CD4-positive, alpha-beta T cell treated with Interleukin-15 for 4 hours (primary cell): ENCODE measurements around the gene CLN6.
"Not testable (repeated sequence)": the region's sequence is repeated elsewhere in the genome, so short reads cannot be mapped to it uniquely, and the experiment has no call there.

Experiments used
- DNase-seq: peaks from one replicate; pipeline ENCODE4 v3.0.0-alpha.2; 2020; ENCODE audit warnings: low spot score

Gene CLN6

DNA sequence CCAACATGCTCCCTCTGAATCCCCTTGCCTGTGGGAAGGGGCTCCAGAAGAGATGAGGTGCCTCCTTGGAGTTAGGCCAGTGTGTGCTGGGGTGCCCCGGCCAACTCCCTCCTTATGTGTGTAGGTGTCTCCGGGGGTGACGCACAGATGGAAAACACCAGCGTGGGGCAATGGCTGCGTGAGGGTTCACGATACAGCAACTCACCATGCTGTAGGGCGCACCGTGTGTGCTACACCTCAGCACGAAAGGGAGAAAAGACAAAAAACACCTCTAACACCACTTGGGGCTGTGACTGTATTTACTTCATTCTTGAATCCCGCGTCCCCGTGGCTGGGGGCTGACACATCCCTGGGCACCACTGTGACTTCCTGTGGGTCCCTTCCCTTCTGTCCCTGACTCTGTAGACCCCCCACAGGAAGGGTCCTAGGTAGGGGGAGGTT is 22.8 kb downstream of the CLN6 start:
- no peak for DNase-seq

DNA sequence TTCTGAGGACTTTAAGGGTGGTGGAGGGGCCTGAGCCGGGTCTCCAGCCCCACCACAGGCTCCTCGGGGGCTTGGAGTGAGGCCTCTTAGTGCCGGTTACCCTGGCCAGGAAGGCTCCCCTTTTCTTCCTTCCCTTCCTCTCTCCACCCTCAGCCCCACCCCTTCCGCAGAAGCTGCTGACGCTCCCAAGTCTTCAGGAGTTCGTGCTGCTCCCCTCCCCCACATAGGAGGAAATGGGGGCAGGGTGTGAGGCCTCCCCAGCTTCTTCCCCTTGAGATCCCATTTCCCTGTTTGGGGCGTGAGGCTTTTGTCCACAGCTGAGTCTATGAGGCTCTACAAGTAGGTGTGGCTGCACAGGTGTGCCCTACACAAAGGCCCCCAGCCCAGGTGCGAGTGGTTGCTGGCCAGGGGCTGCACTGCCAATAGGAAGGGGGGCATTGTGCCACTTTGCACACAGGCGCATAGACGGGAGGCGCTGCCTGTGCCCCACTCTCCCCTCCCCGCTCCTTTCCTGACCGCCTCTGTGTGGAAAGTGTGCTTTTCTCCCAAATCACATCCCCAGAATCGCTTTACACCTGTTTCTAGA is 23.5 kb downstream of the CLN6 start:
- DNase-seq: no peak

GRCh38 chr15:68205558-68205944 is 24.0 kb downstream of the CLN6 start:
- no peak for DNase-seq

DNA sequence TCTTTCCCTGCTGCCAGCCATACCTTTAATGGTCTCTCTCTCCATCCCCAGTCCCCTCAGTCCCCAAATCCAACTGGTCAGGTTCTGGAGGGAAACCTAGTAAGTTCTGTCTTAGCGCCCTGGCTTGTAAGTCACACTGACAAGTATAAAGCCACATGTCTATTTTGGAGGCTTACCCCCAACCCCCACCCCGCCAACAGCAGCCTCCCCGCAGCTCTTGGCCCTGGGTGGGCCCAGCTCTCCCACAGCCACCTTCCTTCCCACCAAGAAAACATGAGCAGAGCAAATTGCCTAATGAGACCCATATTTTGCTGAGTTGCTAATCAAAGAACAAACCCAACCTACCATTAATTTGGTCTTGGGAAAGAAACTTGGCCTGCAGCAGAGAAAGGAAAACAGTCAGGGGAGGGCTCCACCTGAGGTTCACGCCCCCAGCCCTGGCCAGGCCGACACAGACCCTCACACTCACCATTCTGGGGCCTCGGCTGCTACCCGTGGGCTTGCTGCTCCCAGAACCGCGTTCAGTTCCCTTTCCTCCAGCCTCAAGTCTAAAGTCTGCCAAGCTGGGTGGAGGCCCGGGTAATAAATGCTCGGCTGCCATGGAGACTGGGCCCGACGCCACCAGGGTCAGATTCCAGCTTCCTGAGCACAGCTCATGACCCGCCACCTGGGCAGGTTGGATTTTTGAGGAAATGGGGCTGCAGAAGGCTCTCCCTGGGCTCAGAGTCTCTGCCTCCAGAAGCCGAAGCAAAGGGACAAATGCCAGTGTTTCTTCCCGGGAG is 24.6 kb downstream of the CLN6 start, which contains the start of gene CALML4:
CALML4 (minus strand) TSS at position 557 of the 782 bp plus-strand sequence; CDS start at position 472, 85 bp downstream.
- no peak for DNase-seq

- no peak for DNase-seq
Measured at GRCh38 chr15:68204361-68204760, 25.2 kb downstream of the CLN6 start.

DNA sequence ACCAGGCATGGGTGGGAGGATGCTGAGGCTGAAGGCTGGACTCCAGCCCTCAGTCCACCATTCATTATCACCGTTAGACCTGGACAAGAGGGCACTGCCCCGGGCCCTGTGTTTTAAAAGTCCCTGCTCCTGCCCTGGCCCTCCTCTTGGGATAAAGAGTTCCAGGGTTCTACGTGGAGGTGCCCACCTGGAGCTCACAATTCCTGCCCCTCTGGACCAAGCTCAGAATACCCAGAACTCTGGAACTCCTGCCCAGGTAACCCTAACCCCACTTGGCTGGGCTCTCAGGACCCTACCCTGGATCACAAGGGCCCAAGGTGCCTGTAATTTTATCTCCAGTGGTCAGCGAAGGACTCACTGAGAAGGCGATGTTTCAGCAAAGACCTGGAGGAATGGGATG is 25.6 kb downstream of the CLN6 start:
- no peak for DNase-seq

DNA sequence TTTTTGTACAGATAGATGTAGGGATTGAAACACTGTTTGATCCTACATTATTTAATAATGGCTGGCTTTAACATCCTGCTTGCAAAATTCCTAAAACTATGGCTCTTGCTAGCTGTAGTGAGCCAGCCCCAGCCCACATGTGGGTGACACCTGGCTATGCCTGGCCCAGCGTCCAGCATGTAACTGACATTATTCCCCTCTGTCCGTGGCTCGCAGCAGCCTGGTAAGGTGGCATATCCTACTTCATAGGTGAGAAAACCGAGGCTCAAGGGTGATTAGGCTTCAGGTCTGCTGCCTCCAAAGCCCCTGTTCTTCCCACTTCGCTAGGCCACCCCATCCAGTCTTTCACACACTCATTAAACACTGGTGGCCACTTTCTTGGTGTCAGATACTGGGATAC is 26.0 kb downstream of the CLN6 start:
- DNase-seq: no peak

DNA sequence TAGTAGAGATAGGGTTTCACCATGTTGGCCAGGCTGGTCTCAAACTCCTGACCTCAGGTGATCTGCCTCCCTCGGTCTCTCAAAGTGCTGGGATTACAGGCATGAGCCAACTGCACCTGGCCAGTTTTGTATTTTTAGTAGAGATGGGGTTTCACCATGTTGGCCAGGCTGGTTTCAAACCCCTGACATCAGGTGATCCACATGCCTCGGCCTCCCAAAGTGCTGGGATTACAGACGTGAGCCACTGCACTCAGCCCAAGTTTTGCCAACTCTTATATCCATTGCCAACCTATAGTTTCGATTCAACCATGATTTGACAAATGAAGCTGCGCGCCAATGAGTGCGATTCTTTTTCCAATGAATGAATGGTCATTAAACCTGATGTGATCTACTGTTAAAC is 26.5 kb downstream of the CLN6 start:
- DNase-seq: not testable (repeated sequence)

- no peak for DNase-seq
Measured at GRCh38 chr15:68201879-68202261, 27.7 kb downstream of the CLN6 start.

GRCh38 chr15:68201153-68201878 is 28.2 kb downstream of the CLN6 start:
- DNase-seq: no peak

GRCh38 chr15:68200016-68200861 is 29.3 kb downstream of the CLN6 start:
- no peak for DNase-seq

GRCh38 chr15:68199340-68199739 is 30.2 kb downstream of the CLN6 start:
- no peak for DNase-seq

DNA sequence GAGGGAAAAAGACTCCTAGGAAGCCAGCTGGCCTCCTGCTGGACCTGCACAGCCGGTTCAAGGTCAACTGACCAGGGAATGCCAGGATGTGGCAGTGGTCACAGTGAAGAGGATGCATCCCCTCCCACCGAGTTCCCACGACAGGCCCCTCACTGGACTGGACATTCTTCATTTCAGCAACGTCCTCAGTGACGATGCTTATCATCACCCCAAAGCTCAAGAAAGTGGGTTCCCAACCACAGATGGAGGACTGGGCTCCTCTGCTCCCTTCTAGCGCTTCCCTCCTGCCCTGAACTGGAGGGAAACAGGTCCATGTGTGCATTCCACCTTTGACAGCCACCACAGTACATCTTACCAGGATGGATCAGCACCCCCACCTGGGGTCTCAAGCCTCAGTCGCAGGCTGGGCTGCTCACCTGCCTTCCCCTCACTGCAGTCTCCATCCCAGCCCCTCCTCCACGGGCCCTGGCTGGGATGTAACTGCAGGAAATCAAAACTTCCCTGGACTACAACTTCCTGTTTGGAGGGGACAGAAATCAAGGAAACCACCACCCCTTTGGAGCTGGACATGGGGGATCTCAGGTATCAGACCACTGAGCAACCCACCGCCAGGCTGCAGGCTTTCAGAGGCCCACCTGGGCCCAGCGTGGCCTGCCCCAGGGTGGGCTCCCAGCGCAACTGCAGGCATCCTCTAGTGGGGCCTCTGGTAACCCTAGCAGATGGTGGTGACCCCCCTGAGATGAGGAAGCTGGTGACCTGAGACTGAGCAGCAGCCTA is 31.7 kb downstream of the CLN6 start:
- no peak for DNase-seq

- DNase-seq: no peak
Measured at GRCh38 chr15:68197170-68197492, 32.4 kb downstream of the CLN6 start.

DNA sequence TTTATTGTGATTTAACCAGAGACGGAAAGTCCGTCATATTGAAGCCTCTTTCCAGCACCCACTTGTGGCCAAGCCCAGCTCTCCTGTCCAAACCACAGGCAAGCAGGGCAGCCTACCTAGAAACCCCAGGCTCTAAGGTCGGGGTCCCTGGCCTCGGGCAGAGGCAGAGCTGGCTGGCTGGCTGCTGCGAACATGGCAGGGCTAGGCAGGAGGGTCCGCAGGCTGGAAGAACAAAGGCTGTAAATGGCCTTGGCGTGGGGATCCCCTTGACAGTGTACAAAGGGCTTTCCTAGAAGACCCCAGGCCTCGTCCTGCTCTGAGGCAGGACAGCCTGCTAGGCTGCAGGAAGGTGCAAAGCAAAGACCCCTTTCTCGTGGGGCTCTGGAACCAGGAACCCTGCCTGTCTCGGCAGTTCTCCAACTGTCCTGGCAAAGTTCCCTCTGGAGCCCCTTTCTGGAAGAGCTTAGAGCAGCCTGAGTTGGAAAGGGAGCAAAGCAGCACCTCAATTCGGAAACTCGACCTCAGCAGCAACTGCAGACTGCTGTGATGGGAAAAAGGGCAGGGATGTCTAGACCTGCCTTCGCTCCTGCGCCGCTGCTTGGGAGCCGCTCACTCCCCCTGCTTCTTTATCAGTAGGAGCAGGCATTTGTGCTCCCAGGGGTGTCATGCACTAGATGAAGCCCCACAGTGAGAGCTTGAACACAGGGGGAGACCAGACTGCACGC is 32.9 kb downstream of the CLN6 start:
- no peak for DNase-seq

DNA sequence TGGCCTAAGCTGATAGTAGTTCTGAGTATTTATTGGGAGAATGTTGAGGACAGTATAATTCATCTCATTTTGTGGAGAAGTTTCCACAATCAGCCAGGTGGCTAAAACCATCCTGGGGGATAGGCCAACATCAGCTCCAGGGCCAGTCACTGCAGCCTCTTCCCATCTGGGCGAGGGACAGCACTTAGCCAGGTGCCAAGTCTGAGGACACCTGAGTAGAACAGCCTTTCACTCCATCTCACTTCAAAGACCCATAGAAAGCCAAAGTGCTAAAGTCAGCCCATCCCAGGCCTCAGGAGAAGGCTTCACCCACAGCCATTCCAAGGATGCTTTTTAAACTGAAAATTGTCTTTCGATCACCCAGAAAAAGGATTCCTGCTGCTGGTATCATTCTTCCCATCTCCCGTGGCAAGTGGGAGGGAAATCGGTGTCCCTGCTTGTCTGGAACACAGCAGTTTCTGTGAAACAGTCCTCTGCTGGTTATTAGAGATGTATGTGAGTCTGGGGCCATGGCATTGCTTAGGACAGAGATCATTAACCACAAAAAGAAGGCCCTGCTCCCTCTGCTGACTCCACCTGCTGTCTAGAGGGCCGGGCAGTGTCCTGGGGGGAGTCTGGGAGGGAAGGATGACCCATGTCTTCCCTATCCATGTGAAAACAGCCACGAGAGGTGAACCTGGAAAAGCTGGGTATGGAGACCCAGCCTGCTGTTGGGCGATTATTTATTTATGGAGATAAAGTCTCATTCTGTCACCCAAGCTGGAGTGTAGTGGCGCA is 34.0 kb downstream of the CLN6 start:
- DNase-seq: no peak

DNA sequence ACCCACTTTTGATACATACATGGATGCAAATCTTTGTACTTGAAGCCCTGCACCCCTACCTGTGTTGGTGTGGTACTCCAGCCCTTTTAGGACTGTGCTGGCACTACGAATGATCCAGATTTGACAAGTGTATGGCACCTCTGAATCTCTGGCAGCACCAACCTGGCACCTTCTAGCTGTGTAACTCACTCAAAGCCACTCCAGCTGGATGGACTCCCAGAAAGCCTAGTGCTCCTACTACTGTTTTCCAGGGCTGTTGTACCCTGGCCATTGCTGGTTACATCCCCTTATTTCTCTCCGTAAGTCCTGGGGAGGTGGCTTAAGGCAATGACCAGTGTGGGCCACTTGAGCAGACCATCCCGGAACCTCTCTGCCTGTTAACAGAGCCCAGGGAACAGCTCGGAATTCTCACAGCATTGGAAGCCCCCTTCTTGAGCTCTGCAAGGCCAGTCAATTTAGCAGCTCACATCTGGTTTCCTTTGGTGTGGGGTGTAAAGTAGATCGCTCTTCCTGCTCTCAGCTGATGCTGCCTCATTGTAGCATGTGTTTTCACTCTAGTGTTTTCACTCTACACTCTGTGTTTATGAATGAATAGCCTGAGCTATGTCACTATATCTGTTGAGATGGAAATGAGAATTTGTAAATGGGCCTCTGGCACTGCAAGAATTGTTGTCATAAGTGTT is 36.6 kb downstream of the CLN6 start:
- no peak for DNase-seq

DNA sequence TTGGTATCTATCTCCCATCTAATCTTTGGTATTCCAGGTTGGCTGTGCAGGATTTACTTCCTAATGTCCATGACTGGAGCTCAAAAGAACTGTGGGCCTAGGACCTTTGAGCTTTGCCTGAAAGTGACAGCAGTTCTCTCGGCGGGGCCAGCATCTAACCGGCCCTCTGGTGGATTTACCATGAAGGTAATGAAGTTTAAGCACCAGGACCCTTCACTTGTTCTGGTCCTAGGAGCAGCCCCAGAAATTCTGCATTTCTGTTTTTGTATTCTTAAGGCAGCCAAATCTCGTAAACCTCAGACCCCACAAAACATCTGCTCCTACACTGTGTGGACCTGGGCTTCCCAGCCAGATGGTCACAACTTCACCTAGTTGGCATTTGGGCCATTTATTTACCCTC is 37.4 kb downstream of the CLN6 start:
- DNase-seq: no peak

DNA sequence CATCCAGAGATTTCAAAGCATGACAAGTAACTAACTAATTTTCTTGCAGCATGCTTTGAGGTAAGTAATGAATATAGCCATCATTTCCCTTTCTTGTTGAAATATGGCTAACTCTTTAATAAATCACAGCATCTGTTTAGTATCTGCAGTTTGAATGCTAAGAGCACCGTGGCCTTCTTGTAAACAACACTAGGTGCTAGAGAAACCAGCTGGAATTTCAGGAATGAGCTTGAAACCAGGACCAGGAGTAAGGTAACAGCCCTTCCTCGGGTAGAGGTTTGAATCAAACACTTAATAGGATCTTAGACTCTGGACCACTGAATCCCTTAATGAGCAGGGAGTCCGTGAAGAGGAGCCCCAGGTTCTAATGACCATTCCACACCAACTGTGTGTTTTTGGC is 38.0 kb downstream of the CLN6 start:
- no peak for DNase-seq

- no peak for DNase-seq
Measured at GRCh38 chr15:68190048-68190447, 39.5 kb downstream of the CLN6 start.
